Endodermal cell (in vitro differentiated cells): ENCODE data around the gene DNAJC1. TPM values are rescaled to one million over a fixed set of nuclear protein-coding genes. Genes with fewer than 3 reads are reported as not detected.
"Not testable (repeated sequence)": the region's sequence is repeated elsewhere in the genome, so short reads cannot be mapped to it uniquely, and the experiment has no call there.

ENCODE experiments used
- DNase-seq: peaks from one replicate; pipeline ENCODE4 v3.0.0-alpha.2; 2017
- H3K27ac ChIP-seq: 2 replicates; pipeline ENCODE4 v1.5.1; 2013; ENCODE audit warnings: mild to moderate bottlenecking, low read depth, low read length, moderate library complexity
- H3K27me3 ChIP-seq: 2 replicates; pipeline ENCODE4 v1.6.1; 2013; ENCODE audit warnings: mild to moderate bottlenecking, low read length, moderate library complexity; ENCODE audit not compliant: insufficient read depth, control insufficient read depth, poor library complexity, severe bottlenecking
- H3K36me3 ChIP-seq: 2 replicates; pipeline ENCODE4 v1.7.0; 2013; ENCODE audit warnings: mild to moderate bottlenecking, low read length, moderate library complexity; ENCODE audit not compliant: control insufficient read depth, insufficient read depth
- H3K4me1 ChIP-seq: one replicate; pipeline ENCODE4 v1.7.0; 2013; ENCODE audit warnings: low read length; ENCODE audit not compliant: control insufficient read depth, insufficient read depth
- H3K4me3 ChIP-seq: 2 replicates; pipeline ENCODE4 v1.5.1; 2013; ENCODE audit warnings: mild to moderate bottlenecking, low read length, moderate library complexity
- H3K9ac ChIP-seq: 2 replicates; pipeline ENCODE4 v1.6.1; 2013; ENCODE audit warnings: mild to moderate bottlenecking, low read length, moderate library complexity; ENCODE audit not compliant: poor library complexity, severe bottlenecking; ENCODE audit errors: extremely low read depth
- H3K9me3 ChIP-seq: 2 replicates; pipeline ENCODE4 v1.6.1; 2013; ENCODE audit warnings: mild to moderate bottlenecking, low read length, moderate library complexity; ENCODE audit not compliant: control insufficient read depth
- H3K27ac Mint-ChIP-seq: 2 replicates; pipeline ENCODE4 v1.8.0; 2020; ENCODE audit warnings: mixed read lengths
- H3K27me3 Mint-ChIP-seq: 2 replicates; pipeline ENCODE4 v1.8.0; 2021; ENCODE audit warnings: mild to moderate bottlenecking, mixed read lengths; ENCODE audit not compliant: insufficient read depth
- H3K36me3 Mint-ChIP-seq: 2 replicates; pipeline ENCODE4 v1.8.0; 2020; ENCODE audit warnings: low read depth, mixed read lengths
- H3K4me1 Mint-ChIP-seq: 2 replicates; pipeline ENCODE4 v1.8.0; 2020; ENCODE audit warnings: mixed read lengths
- H3K4me3 Mint-ChIP-seq: 2 replicates; pipeline ENCODE4 v1.8.0; 2020; ENCODE audit warnings: mild to moderate bottlenecking, moderate library complexity, mixed read lengths
- H3K9me3 Mint-ChIP-seq: 2 replicates; pipeline ENCODE4 v1.8.0; 2020; ENCODE audit warnings: mild to moderate bottlenecking, mixed read lengths
- WGBS, 2 experiments: methylation state at CpG; one replicate each; pipeline versions ENCODE4 v1.1.5 to v1.1.7; 2013; ENCODE audit warnings: missing lambda C conversion rate in 2 of 2, mixed read lengths in 1 of 2; ENCODE audit not compliant: insufficient coverage in 1 of 2, insufficient read length in 1 of 2; 5-methylcytosine and 5-hydroxymethylcytosine counted together
- total RNA-seq, 2 donors: library from RNA; stranded (reverse); fragmentation: NEBNext Ultra II Directional in 1 of 2; extraction: Animal tissue kit (Norgen Biotek cat#: 25700) in 1 of 2; gene quantifications; 2 replicates in 1 of 2; 3 replicates in 1 of 2; pipeline ENCODE4 v1.2.1, GENCODE V29; 2021
- TF ChIP-seq, protein P1 (sequence below): fragments of 200-600 bp; sonication (generic); conservative IDR thresholded peaks from 2 replicates; pipeline ENCODE4 v1.5.0; 2021; ENCODE audit warnings: antibody characterized with exemption, mild to moderate bottlenecking

Gene DNAJC1
- total RNA-seq, 2 donors from 2014 or later, result 23.5 to 30.4 TPM

DNA sequence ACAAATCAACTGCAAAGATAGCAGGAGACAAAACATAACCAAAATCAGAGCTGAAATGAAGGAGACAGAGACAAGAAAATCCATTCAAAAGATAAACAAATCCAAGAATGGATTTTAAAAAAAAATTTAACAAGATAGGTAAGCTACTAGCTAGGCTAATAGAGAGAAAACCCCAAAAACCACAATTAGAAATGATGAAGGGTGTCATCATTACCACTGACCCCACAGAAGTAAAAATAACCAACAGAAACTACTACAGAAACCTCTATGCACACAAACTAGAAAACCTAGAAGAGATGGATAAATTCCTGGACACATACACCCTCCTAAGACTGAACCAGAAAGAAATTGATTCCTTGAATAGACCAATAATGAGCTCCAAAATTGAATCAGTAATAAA is 117.6 kb downstream of the DNAJC1 start:
- Mint-ChIP-seq H3K9me3 (peaks cover 21% of the 10 kb centered on the region), H3K4me1 (peaks cover 3% of the 10 kb centered on the region), H3K27ac (no peak overlapping the region), H3K4me3 (no peak overlapping the region), H3K36me3 (peaks cover 29% of the 10 kb centered on the region), H3K27me3 (no peaks in the 10 kb centered on the region)
- no peak overlapping the region for H3K27ac ChIP-seq
- H3K4me1 ChIP-seq, result no peaks in the 10 kb centered on the region
- no peak overlapping the region for H3K9ac ChIP-seq
- H3K4me3 ChIP-seq, result no peak overlapping the region
- TF ChIP-seq, protein P1, sequence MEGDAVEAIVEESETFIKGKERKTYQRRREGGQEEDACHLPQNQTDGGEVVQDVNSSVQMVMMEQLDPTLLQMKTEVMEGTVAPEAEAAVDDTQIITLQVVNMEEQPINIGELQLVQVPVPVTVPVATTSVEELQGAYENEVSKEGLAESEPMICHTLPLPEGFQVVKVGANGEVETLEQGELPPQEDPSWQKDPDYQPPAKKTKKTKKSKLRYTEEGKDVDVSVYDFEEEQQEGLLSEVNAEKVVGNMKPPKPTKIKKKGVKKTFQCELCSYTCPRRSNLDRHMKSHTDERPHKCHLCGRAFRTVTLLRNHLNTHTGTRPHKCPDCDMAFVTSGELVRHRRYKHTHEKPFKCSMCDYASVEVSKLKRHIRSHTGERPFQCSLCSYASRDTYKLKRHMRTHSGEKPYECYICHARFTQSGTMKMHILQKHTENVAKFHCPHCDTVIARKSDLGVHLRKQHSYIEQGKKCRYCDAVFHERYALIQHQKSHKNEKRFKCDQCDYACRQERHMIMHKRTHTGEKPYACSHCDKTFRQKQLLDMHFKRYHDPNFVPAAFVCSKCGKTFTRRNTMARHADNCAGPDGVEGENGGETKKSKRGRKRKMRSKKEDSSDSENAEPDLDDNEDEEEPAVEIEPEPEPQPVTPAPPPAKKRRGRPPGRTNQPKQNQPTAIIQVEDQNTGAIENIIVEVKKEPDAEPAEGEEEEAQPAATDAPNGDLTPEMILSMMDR, result no peak
- H3K36me3 ChIP-seq, result peaks cover 6% of the 10 kb centered on the region
- peaks cover 12% of the 10 kb centered on the region for H3K9me3 ChIP-seq
- no peaks in the 10 kb centered on the region for H3K27me3 ChIP-seq
- DNase-seq, result no peak

DNA sequence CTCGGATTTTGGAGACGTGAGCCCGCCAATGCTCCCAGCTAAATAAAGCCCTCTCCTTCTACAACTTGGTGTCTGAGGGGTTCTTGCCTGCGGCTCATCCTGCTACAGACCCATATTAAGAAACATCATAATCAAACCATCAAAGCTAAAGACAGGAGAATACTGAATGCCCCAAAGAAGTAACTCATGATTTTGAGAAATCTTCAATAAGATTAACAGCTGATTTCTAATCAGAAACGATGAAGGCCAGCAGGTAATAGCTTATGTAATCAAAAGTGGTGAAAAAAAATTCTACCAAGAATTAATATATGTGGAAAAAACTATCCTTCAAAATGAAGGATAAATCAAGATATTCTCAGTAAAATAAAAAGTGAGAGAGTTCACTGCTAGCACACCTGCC is 130.3 kb downstream of the DNAJC1 start:
- peaks cover 42% of the 10 kb centered on the region for H3K36me3 Mint-ChIP-seq
- WGBS, 2 experiments, result 93 to 100% methylated on average over 3 to 5 of the region's 5 CpGs
- no peak overlapping the region for H3K27ac ChIP-seq
- TF ChIP-seq, protein P1, result no peak
- no peak overlapping the region for H3K4me3 Mint-ChIP-seq
- H3K4me3 ChIP-seq, result no peak overlapping the region
- H3K9ac ChIP-seq, result no peak overlapping the region
- H3K36me3 ChIP-seq, result peaks cover 12% of the 10 kb centered on the region
- H3K9me3 ChIP-seq, result peaks cover 33% of the 10 kb centered on the region
- H3K27me3 Mint-ChIP-seq, result no peaks in the 10 kb centered on the region
- H3K9me3 Mint-ChIP-seq, result peaks cover 22% of the 10 kb centered on the region
- peaks cover 11% of the 10 kb centered on the region for H3K4me1 Mint-ChIP-seq
- no peak for DNase-seq
- H3K27ac Mint-ChIP-seq, result no peak overlapping the region
- H3K27me3 ChIP-seq, result no peaks in the 10 kb centered on the region
- H3K4me1 ChIP-seq, result no peaks in the 10 kb centered on the region

DNA sequence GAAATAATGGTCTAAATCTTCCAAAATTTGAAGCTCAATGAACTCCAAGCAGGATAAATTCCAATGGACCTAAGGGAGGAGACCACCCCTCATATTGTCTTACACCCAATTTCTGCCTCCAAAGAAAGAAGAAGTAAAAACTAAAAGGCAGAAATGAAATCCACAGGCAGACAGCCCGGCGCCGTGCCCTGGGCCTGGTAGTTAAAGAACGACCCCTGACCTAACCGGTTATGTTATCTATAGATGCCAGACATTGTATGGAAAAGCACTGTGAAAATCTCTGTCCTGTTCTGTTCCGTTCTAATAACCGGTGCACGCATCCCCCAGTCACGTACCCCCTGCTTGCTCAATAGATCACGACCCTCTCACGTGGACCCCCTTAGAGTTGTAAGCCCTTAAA is 130.8 kb downstream of the DNAJC1 start:
- H3K27me3 Mint-ChIP-seq, H3K4me1 ChIP-seq, H3K27me3 ChIP-seq, H3K9ac ChIP-seq, H3K27ac Mint-ChIP-seq, H3K4me3 Mint-ChIP-seq, H3K4me3 ChIP-seq, H3K27ac ChIP-seq, DNase-seq: not testable (repeated sequence)
- whole genome bisulfite sequencing, 2 experiments, result 91 to 97% methylated on average over 11 of the region's 11 CpGs
- Mint-ChIP-seq H3K4me1 (peaks cover 11% of the 10 kb centered on the region), H3K36me3 (peaks cover 39% of the 10 kb centered on the region), H3K9me3 (peaks cover 22% of the 10 kb centered on the region)
- Histone ChIP-seq H3K9me3 (peaks cover 33% of the 10 kb centered on the region), H3K36me3 (peaks cover 12% of the 10 kb centered on the region)

DNA sequence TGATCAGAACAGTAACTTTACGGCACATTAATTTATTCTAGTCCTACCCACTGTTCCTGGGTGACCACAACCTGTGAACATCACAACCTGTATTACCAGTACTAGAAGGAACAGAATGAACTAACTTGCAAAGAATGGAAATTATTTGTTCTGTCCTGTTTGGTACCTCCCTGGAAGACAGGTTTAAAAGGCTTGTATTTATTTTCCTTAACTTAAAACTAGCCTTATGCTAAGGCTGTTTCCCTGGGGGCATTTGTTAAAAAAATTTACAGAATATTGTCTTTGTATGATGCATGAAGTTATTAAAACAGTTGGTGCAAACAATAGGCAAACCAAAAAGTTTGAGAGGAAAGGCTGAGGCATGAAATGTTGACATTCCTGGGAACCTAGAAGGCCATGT is 132.7 kb downstream of the DNAJC1 start:
- Histone ChIP-seq H3K27me3 (no peaks in the 10 kb centered on the region), H3K9me3 (peaks cover 33% of the 10 kb centered on the region), H3K27ac (no peak overlapping the region), H3K9ac (no peak overlapping the region), H3K4me3 (no peak overlapping the region), H3K36me3 (peaks cover 12% of the 10 kb centered on the region), H3K4me1 (no peaks in the 10 kb centered on the region)
- Mint-ChIP-seq H3K4me3 (no peak overlapping the region), H3K36me3 (peaks cover 46% of the 10 kb centered on the region), H3K9me3 (peaks cover 28% of the 10 kb centered on the region), H3K4me1 (peaks cover 11% of the 10 kb centered on the region), H3K27me3 (no peaks in the 10 kb centered on the region), H3K27ac (no peak overlapping the region)
- TF ChIP-seq, protein P1, result no peak
- no peak for DNase-seq
- 91% methylated on average over 1 of the region's 1 CpG; no CpG with 5 or more reads in 1 of the 2 experiments for WGBS, 2 experiments

DNA sequence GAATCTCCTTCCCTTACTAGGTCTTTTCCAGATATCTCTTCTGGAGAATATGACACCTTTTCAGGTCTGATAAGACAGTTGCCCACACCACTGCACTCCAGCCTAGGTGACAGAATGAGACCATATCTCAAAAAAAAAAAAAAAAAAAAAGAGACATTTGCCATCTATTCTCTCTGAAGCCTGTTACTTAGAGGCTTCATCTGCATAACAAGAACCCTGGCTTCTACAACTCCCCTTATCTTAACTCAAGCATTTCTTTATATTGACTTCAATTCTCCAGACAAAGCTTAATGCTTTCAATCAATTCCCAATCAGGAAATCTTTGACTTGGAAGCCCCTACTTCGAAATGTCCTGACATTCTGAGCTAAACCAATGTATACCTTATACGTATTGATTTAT is 134.4 kb downstream of the DNAJC1 start:
- H3K27me3 Mint-ChIP-seq, H3K9ac ChIP-seq, H3K27me3 ChIP-seq, H3K4me3 Mint-ChIP-seq, H3K27ac Mint-ChIP-seq, H3K4me3 ChIP-seq, H3K4me1 ChIP-seq, H3K36me3 ChIP-seq, H3K27ac ChIP-seq, DNase-seq: not testable (repeated sequence)
- peaks cover 11% of the 10 kb centered on the region for H3K4me1 Mint-ChIP-seq
- peaks cover 28% of the 10 kb centered on the region for H3K9me3 Mint-ChIP-seq
- 67 to 77% methylated on average over 2 of the region's 2 CpGs for WGBS, 2 experiments
- peaks cover 26% of the 10 kb centered on the region for H3K9me3 ChIP-seq
- peaks cover 41% of the 10 kb centered on the region for H3K36me3 Mint-ChIP-seq
